HEK293 (cell line): ENCODE results near the gene NABP1.

ENCODE experiments used
- PRDM1 ChIP-seq: fragments of 450-650 bp; formaldehyde crosslinking; IDR thresholded peaks from 2 replicates; pipeline ENCODE4; 2016; ENCODE audit warnings: missing biosample characterization, missing genetic modification characterization
- YY2 ChIP-seq: fragments of 450-650 bp; formaldehyde crosslinking; IDR thresholded peaks from 2 replicates; pipeline ENCODE4 v1.5.1; 2016; ENCODE audit warnings: missing biosample characterization, missing genetic modification characterization
- ZEB2 ChIP-seq: fragments of 450-650 bp; formaldehyde crosslinking; IDR thresholded peaks from 2 replicates; pipeline ENCODE4 v1.5.1; 2016; ENCODE audit warnings: missing biosample characterization, missing genetic modification characterization
- ZNF121 ChIP-seq: fragments of 450-650 bp; formaldehyde crosslinking; IDR thresholded peaks from 2 replicates; pipeline ENCODE4 v1.5.1; 2016; ENCODE audit warnings: missing biosample characterization, missing genetic modification characterization
- ZNF488 ChIP-seq: fragments of 450-650 bp; formaldehyde crosslinking; IDR thresholded peaks from 2 replicates; pipeline ENCODE4 v1.5.1; 2016; ENCODE audit warnings: missing biosample characterization, missing genetic modification characterization
- ZNF510 ChIP-seq: fragments of 450-650 bp; formaldehyde crosslinking; IDR thresholded peaks from 2 replicates; pipeline ENCODE4 v1.5.1; 2018; ENCODE audit warnings: mild to moderate bottlenecking, missing genetic modification characterization, missing biosample characterization; ENCODE audit not compliant: insufficient replicate concordance
- ZNF548 ChIP-seq: fragments of 450-650 bp; formaldehyde crosslinking; IDR thresholded peaks from 2 replicates; pipeline ENCODE4 v1.5.1; 2016; ENCODE audit warnings: missing biosample characterization, missing genetic modification characterization

- TF ChIP-seq ZEB2 (no peak), YY2 (tag by site-specific recombination) (no peak), ZNF488 (tag by site-specific recombination) (no peak), ZNF510 (tag by site-specific recombination) (no peak), ZNF121 (tag by site-specific recombination) (no peak), ZNF548 (tag by site-specific recombination) (no peak), PRDM1 (tag by site-specific recombination) (no peak)
These were observed 34.5 kb upstream of the NABP1 start for GRCh38 chr2:191643429-191643828.
